Stimulated activated CD4-positive, alpha-beta T cell treated with anti-CD3 and anti-CD28 coated beads, Interleukin-2, amount 100 ng/mL, for 4 hours (primary cell): ENCODE data around the gene CADM1.

Source experiments
- DNase-seq: peaks from one replicate; pipeline ENCODE4 v3.0.0-alpha.2; 2020; ENCODE audit warnings: low read depth

CADM1 gene

DNA sequence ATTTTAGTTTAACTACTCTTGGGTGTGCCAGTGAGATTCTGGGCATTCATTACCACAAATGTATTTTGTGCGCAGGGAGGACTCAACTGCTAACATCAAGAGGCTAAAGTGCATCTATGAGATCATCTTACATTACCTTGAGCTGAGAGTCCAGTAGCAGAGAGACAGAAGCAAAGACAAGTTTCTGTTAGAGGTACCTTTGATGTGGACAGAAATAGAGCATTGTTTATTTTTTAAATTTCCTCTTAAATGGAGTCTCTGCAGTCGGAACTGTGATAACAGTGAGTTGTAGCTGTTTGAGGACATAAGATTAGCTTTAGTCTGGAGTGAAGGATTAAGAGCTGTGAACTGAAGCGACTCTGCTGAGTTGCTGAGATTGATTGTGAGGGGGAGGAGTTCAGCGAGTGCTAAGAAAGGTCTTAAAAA is 297.0 kb downstream of the CADM1 start:
- DNase-seq = no peak

DNA sequence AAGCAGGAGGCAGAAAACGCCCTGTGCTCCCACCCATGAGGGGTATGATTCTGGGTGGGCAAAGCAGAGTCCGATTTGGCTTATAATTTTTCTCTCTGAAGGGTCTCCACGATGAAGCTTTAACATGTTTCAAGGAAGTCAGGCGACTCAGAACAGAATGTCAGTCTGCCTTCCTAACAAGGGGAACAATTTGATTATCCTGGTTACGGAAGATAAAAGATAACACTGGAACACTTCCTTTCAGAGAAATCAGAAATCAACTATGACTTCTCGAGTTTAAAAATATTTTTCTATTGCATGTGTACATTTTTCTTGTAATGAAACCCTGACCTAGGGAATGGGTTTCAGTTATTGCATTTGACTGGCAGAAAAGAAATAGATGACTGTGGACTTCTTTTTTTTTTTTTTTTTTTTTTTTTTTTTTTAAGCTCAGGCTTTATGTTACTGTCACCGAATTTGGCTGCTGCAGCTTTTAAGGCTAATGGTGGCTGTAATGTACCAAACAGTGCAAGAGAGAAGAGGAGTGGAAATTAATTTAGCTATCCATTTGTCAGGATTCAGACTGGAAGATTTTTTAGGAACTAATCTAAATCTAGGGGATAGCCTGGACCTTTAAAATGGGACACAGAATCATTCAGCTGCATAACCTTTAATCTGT is 297.7 kb downstream of the CADM1 start:
- DNase-seq = no peak

GRCh38 chr11:115202900-115203552 is 301.2 kb downstream of the CADM1 start:
- no peak for DNase-seq

GRCh38 chr11:115202074-115202473 is 302.1 kb downstream of the CADM1 start:
- DNase-seq = no peak

DNA sequence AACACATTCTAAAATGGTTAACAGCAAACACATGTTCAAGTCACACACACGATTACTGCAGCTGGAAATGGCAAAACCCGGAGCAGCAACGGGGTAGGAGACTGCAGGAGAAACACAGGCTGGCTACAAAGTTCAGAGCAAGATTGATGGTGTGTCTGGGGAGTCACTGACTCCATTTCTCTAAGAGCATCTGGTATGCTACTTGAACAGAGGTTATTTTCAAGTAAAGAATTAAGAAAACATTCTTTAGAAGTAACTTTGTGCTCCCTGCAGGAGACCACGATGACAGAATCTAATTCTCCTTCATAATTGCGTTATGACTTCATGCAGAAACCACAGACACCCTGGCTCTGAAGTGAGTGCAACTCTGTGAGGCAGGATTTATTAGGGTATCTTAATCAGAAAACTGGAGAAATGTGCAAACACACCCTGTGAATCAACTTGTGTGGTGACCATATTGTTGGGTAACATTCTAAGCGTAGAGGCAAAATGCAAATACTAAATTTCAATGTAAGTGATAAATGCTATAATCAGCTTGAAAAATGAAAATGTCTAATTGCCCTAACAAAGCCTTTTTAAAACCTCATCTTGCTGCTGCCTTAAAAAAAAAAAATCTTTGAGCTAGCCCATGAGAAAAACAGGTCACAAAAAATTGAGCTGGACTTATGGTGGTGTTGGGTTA is 303.0 kb downstream of the CADM1 start:
- DNase-seq = no peak

GRCh38 chr11:115199481-115200069 is 304.6 kb downstream of the CADM1 start:
- no peak for DNase-seq

DNA sequence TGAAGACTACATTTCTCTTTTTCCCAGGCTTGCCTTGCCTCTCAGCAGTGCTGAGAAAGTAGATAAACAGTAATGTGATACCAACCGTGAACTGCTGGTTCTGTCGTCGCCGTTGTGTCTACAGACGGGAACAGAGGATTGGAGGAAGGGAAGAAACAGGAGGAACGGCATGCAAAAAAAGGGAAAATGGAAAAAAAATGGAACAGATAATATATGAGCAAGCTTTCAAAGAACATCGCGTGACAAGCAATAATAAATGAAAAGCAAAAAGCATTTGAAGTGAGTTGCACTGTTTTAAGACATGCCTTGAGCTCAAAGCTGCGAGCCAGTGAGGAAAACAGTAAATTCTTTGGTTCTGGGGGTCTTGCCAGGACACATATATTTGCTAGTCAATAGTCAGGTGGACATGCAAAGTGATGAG is 305.9 kb downstream of the CADM1 start:
- DNase-seq = no peak

DNA sequence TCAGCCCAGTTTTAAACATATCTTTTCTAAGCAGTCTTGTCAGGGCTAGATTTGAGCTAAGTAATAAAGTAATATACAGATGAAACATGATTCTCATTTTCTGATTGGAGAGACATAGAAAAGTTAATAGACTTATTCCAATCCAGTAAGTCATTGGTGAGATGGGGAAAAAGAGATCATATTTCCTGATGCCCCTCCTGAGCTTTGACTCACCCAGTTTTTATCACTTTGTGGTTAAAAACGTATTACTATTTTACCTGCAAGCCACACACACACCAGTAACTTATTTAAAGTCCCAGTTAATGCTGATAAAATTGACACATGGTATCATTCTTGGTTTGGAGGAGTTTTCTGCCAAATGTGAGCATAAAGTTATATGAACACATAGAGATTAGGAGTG is 306.8 kb downstream of the CADM1 start:
- no peak for DNase-seq

- no peak for DNase-seq
Observed at GRCh38 chr11:115197031-115197430, 307.2 kb downstream of the CADM1 start.

GRCh38 chr11:115194802-115195110 is 309.5 kb downstream of the CADM1 start:
- DNase-seq = no peak

- DNase-seq = no peak
Observed at GRCh38 chr11:115193914-115194801, 310.1 kb downstream of the CADM1 start.

DNA sequence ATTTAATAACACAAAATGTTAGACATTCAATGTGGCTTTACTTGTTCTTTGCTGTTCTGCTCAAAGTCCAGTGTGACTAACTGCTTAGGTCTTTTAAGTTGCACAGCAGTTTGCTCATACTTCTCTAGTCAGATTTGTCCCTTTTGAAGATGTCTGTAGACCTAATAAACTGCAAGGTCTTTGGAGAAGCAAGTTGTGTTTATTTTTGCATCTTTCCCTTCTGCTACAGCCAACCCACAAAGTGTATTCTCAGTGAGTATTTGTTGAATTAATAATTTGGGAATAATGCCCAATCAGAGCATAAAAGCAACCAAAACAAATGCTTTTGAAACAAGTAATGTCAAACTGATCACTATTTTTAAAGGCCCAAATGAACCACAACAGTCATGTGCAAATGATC is 312.5 kb downstream of the CADM1 start:
- DNase-seq = no peak

GRCh38 chr11:115190196-115190595 is 314.0 kb downstream of the CADM1 start:
- no peak for DNase-seq

DNA sequence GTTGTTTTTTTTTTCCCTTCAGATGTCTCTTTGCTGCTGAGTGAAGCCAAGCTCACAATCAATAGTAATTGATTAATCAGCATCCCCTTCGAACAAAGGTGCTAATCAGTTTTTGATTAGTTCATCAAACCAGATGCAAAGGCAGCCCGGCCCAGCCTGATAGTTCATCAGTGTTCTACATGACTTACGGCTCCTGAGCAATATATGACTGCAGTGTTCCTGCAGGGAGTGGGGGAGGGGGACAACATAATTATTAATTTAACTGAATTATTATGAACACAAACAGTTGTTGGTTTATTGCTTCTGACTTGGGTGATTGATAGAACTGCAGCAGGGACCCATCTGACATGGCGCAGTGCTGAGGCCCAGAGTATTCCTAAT is 315.3 kb downstream of the CADM1 start:
- no peak for DNase-seq

DNA sequence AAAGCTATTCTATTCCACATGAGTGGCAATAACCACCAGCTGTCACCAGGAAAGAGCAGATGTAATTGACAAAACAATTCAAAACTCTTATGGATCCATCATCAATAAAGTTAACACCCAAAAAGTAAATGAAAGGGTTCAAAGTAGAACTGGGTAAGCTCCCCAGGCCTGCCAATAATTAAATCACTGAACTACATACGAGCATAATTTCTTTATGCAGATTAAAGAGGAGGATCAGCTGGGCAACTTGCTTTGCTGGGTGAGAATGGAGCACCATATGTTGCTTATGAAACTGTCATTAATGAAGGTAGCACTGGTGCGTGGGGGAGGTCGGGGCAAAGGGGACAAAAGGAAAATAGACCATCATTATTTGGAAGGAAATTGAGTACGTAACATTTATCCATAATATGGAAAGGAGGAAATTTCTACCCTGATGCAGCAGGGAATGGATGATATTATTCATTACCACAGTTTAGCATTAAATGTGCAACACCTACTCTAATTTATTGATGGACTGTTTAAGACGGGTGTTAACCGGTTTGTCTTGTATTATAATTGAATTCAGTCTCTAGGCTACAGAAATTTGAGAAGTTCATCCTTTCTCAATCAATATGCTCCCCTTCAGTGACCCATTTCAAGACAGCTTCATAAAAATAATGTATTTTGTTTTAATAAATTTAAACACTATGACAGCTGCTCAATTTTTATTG is 315.9 kb downstream of the CADM1 start:
- no peak for DNase-seq

DNA sequence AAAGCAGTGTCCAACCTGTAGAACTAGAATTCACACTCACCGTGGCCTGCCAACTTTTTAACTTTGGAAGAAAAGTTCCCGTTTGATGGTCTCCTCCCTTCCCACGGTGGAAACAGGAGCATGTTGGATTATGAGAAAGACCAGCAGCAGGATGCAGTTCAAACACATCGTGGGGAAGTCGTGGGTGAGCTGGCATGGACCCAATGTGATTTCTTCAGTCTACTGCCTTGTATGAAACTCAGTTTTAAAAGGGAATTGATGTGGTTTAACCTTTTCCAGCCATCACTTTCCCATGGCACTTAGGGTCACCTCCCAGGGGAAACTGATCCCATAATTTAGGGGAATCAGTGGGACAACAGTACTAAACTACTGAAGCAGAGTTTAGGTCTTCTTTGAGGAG is 318.3 kb downstream of the CADM1 start:
- no peak for DNase-seq

DNA sequence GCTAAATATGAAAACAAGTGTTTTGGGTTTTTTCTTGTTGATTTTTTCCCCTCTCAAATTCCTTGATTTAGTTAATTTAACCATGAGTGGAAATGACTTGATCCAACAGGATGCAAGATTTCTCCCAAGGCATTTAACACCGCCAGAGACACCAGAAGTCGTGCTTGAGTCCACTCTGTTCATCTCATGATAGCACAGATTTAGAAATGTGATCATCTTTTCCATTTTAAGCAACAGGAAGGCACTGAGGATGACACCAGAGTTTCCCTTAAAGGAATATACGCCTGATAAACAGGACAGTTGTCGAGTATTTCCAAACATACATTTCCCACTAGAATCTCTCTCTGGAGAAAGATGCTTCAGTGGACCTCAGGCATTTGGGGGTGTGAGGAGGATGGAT is 318.7 kb downstream of the CADM1 start:
- no peak for DNase-seq

DNA sequence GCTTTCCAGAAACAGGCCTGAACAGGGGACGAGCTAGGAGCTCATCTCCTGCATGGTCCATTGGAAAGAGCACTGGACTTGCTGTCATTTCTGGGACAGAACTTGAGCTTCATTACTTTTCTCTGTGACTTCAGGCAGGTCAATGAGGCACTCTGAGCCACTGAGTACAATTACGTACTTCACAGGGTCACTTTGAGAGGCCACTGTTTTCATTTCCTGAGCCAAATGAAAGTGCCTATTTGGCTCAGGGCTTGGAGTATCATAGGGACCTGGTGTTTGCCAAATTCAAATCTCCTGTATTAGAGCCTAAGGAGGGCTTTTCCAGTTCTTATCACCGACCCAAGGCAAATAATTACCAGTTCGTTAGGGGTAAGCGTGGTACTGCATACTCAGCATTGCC is 319.3 kb downstream of the CADM1 start:
- no peak for DNase-seq

DNA sequence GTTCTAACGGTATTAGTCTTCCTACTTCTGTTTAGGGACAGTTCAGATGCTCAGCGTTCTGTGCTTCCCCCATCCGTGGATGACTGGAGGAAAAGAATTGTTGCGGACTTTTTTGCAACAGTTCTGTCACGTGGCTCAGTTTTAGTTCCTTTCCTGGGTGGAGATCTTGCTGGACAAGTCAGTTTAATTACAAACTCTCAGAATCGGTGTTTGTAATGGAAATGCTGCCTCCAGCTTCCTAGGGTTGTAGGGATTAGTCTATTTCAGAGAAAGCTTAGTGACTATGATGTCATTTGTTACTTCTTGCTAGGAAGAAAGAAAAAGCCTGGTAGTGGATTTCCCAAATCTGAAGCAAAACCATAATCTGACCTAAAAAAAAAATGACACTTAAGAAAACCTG is 320.4 kb downstream of the CADM1 start:
- DNase-seq = no peak

DNA sequence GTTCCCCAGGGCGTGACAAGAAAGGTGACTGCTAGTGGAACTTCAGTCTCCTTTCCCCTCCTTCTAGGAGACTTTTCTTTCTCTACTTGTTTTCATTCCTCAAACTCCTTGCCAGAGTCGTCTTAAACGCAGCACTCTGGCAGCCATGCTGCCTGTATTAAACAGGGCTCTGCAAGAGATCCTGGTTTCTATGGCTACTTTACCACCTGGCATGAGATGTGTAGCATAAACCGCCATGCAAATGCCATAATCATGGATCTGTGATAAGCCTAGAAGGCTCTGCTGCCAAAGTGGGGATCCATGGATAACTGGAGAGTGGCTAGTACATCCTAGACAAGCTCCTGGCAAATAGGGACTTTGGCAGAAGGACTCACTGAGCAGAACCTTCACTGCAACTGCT is 321.1 kb downstream of the CADM1 start:
- DNase-seq = no peak

DNA sequence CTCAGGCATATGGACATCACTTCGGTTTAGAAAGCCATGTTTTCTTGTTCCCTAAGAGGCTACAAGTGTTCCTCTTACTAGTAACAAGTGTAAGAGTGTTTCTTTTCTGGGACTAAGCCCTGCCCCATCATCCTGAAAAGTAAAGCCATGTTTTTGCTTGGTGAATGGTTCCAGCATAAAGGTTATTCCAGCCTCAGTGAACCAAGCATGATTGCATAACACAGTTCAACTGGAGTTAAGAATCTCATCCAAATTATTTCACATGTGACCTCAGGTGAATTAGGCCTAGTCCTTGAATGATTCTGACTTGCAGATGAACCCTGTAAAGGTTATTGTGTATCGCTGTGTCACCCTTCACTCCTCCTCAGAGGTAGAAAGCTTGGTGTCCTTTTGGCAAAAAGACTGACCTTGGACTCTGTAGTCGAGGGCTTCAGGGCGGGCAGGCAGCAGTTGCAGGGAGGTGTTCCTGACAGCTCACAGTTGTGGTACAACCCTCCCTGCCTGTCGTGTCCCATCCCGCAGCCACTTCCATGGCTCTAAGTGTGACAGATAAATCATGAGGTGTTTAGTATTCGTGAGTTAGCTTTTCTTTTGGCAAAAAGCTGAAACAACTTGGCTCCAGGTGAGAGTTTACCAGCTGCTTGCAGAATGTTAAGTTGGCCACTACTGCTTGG is 321.8 kb downstream of the CADM1 start:
- no peak for DNase-seq
